Measurements from ENCODE around the gene APBB3. TPM values are rescaled to one million over a fixed set of nuclear protein-coding genes. Genes with fewer than 3 reads are reported as not detected.
A peak's percentile ranks its signal among the peaks of the same experiment; 100 is the strongest.

APBB3 gene
- total RNA-seq, 2 experiments from 2014 or later, result 24.9 TPM

GRCh38 chr5:140575309-140575708, 10.9 kb upstream of the APBB3 start:
- no peak overlapping the region for H3K27ac Mint-ChIP-seq
- DNase-seq (peak; percentile 29), ATAC-seq (no peak)
- H3K4me1 Mint-ChIP-seq (ENCODE audit: low read depth), result peaks cover 3% of the 10 kb centered on the region
- H3K27me3 Mint-ChIP-seq, result no peaks in the 10 kb centered on the region
- ChIA-PET POLR2A (no interaction called here), CTCF (no interaction called here)
- intact Hi-C loops (cut with micrococcal nuclease), result no loop called here
- peaks cover 4% of the 10 kb centered on the region for H3K36me3 Mint-ChIP-seq (ENCODE audit: low read depth)
- no peak overlapping the region for H3K4me3 Mint-ChIP-seq
- TF ChIP-seq CTCF (IDR thresholded peaks at IDR 0.05), result peak; percentile 19
- no peaks in the 10 kb centered on the region for H3K9me3 Mint-ChIP-seq

- TF ChIP-seq CTCF (IDR thresholded peaks at IDR 0.05), result no peak
- no peak for DNase-seq
- Mint-ChIP-seq H3K4me3 (no peak overlapping the region), H3K9me3 (no peaks in the 10 kb centered on the region), H3K27ac (no peak overlapping the region), H3K4me1 (ENCODE audit: low read depth) (peaks cover 9% of the 10 kb centered on the region), H3K36me3 (ENCODE audit: low read depth) (peaks cover 4% of the 10 kb centered on the region), H3K27me3 (no peaks in the 10 kb centered on the region)
- intact Hi-C loops (cut with micrococcal nuclease), result no loop called here
- ChIA-PET CTCF (no interaction called here), POLR2A (interaction anchor here (1.0 to 1.2 kb wide), 2 partner anchors 57 to 93 kb away, joined by 3 read pairs; no protein-coding TSS in a partner anchor)
- no peak for ATAC-seq
These were observed 9.8 kb upstream of the APBB3 start for GRCh38 chr5:140574165-140574564.

GRCh38 chr5:140573683-140574082, 9.3 kb upstream of the APBB3 start:
- H3K9me3 Mint-ChIP-seq, result no peaks in the 10 kb centered on the region
- no peak for TF ChIP-seq CTCF (IDR thresholded peaks at IDR 0.05)
- ChIA-PET POLR2A (interaction anchor here (0.7 to 1.2 kb wide), 2 partner anchors 9 to 94 kb away, joined by 3 read pairs; no protein-coding TSS in a partner anchor), CTCF (no interaction called here)
- no peak overlapping the region for H3K27ac Mint-ChIP-seq
- H3K36me3 Mint-ChIP-seq (ENCODE audit: low read depth), result peaks cover 5% of the 10 kb centered on the region
- intact Hi-C loops (cut with micrococcal nuclease), result no loop called here
- DNase-seq (no peak), ATAC-seq (no peak)
- no peak overlapping the region for H3K4me3 Mint-ChIP-seq
- H3K27me3 Mint-ChIP-seq, result no peaks in the 10 kb centered on the region
- peaks cover 14% of the 10 kb centered on the region for H3K4me1 Mint-ChIP-seq (ENCODE audit: low read depth)

- ChIA-PET CTCF (interaction anchor here (0.7 kb wide), 1 partner anchor 64 kb away, joined by 3 read pairs; no protein-coding TSS in a partner anchor), POLR2A (interaction anchor here (1.0 kb wide), 1 partner anchor 60 kb away, joined by 3 read pairs; no protein-coding TSS in a partner anchor)
- peaks cover 36% of the 10 kb centered on the region for H3K4me1 Mint-ChIP-seq (ENCODE audit: low read depth)
- peaks cover 28% of the 10 kb centered on the region for H3K36me3 Mint-ChIP-seq (ENCODE audit: low read depth)
- ATAC-seq, result no peak
- TF ChIP-seq CTCF (IDR thresholded peaks at IDR 0.05), result no peak
- H3K27ac Mint-ChIP-seq, result peak overlapping the region; percentile 26
- no peaks in the 10 kb centered on the region for H3K27me3 Mint-ChIP-seq
- intact Hi-C loops (cut with micrococcal nuclease), result no loop called here
- DNase-seq, result no peak
- H3K4me3 Mint-ChIP-seq, result no peak overlapping the region
- no peaks in the 10 kb centered on the region for H3K9me3 Mint-ChIP-seq
These were observed 6.7 kb upstream of the APBB3 start for GRCh38 chr5:140571105-140571504.

- intact Hi-C loops (cut with micrococcal nuclease), result no loop called here
- Mint-ChIP-seq H3K27ac (peak overlapping the region; percentile 92), H3K27me3 (no peaks in the 10 kb centered on the region), H3K9me3 (no peaks in the 10 kb centered on the region), H3K4me3 (no peak overlapping the region), H3K4me1 (ENCODE audit: low read depth) (peaks cover 42% of the 10 kb centered on the region), H3K36me3 (ENCODE audit: low read depth) (peaks cover 32% of the 10 kb centered on the region)
- DNase-seq (no peak), ATAC-seq (no peak)
- CTCF ChIA-PET, result interaction anchor here (0.8 to 1.7 kb wide), 3 partner anchors 62 to 68 kb away, joined by 3 to 7 read pairs (median 4); partner anchors contain the start of genes CD14 and TMCO6
- POLR2A ChIA-PET, result interaction anchor here (0.6 to 1.0 kb wide), 4 partner anchors 22 to 60 kb away, joined by 3 read pairs; no protein-coding TSS in a partner anchor
- TF ChIP-seq CTCF (IDR thresholded peaks at IDR 0.05), result no peak
These were observed 6.1 kb upstream of the APBB3 start for GRCh38 chr5:140570488-140570887.
